GM12801 (cell line): Measurements from ENCODE around the gene CARD8.

Experiments used
- CTCF ChIP-seq: IDR thresholded peaks from one replicate; pipeline ENCODE4 v1.5.1; 2011; ENCODE audit warnings: control low read depth; ENCODE audit not compliant: insufficient read length; ENCODE audit errors: extremely low read depth

The CARD8 gene

GRCh38 chr19:48171710-48172109, 84.0 kb downstream of the CARD8 start:
- TF ChIP-seq CTCF = no peak

- no peak for TF ChIP-seq CTCF
These were observed 84.8 kb downstream of the CARD8 start for GRCh38 chr19:48170817-48171347.

GRCh38 chr19:48169939-48170803, 85.5 kb downstream of the CARD8 start, which contains the start of the genes LIG1 and ZSWIM9:
LIG1 (minus strand) TSS chr19:48170344; CDS start chr19:48165566, 4,778 bp downstream.
ZSWIM9 (plus strand) TSS chr19:48170680; CDS start chr19:48171803, 1,123 bp downstream.
- no peak for TF ChIP-seq CTCF

- TF ChIP-seq CTCF = no peak
These were observed 86.2 kb downstream of the CARD8 start for GRCh38 chr19:48169578-48169938.

GRCh38 chr19:48168689-48169088, 87.0 kb downstream of the CARD8 start:
- no peak for TF ChIP-seq CTCF

- no peak for TF ChIP-seq CTCF
These were observed 97.4 kb downstream of the CARD8 start for GRCh38 chr19:48158210-48158790.
